ENCODE results near the gene LYPD3. TPM values are rescaled to one million over a fixed set of nuclear protein-coding genes. Genes with fewer than 3 reads are reported as not detected.
"Not testable (repeated sequence)": the region's sequence is repeated elsewhere in the genome, so short reads cannot be mapped to it uniquely, and the experiment has no call there.

The LYPD3 gene
- polyA plus RNA-seq, 1 donor (not counting 4 experiments of a cell fraction or from before 2014, with no cell fraction given): 163 TPM

DNA sequence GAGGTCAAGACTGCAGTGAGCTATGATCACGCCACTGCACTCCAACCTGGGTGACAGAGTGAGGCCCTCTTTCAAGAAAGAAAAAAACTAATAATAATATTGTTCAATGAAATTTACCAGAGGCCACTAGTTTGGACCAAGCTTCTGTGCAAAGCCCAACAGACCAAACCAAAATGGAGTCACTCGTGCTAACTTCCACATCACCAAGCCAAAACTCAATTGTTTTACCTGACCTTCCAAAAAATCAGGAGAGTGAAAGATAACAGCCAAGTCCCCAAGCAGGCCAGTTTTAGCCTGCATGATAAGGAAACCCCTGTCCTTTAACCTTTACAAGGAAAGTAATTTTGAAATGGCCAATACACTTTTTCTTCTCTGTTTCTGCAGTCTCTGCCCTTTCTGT is 20.0 kb downstream of the LYPD3 start:
- TF ChIP-seq, protein P1, sequence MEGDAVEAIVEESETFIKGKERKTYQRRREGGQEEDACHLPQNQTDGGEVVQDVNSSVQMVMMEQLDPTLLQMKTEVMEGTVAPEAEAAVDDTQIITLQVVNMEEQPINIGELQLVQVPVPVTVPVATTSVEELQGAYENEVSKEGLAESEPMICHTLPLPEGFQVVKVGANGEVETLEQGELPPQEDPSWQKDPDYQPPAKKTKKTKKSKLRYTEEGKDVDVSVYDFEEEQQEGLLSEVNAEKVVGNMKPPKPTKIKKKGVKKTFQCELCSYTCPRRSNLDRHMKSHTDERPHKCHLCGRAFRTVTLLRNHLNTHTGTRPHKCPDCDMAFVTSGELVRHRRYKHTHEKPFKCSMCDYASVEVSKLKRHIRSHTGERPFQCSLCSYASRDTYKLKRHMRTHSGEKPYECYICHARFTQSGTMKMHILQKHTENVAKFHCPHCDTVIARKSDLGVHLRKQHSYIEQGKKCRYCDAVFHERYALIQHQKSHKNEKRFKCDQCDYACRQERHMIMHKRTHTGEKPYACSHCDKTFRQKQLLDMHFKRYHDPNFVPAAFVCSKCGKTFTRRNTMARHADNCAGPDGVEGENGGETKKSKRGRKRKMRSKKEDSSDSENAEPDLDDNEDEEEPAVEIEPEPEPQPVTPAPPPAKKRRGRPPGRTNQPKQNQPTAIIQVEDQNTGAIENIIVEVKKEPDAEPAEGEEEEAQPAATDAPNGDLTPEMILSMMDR (optimal IDR thresholded peaks at IDR 0.05 in 1 of 3, IDR thresholded peaks at IDR 0.05 in 1 of 3, conservative IDR thresholded peaks at IDR 0.05 in 1 of 3; ENCODE audit: extremely low read depth in 1 of 3, insufficient read depth in 2 of 3, low read length in 3 of 3): no peak
- TF ChIP-seq EZH2 (IDR thresholded peaks at IDR 0.05; ENCODE audit: low read length): no peak
- no peaks in the 10 kb centered on the region for H3K27me3 ChIP-seq (ENCODE audit: control insufficient read depth, extremely low read depth, insufficient read depth, low read length)
- no peak overlapping the region for H3K9ac ChIP-seq (ENCODE audit: control insufficient read depth, extremely low read depth, insufficient read depth, low read length)
- no peaks in the 10 kb centered on the region for H3K79me2 ChIP-seq (ENCODE audit: control insufficient read depth, insufficient read depth, low read length)
- no peaks in the 10 kb centered on the region for H3K9me3 ChIP-seq (ENCODE audit: control insufficient read depth, low read depth, low read length)
- H3K27ac ChIP-seq (ENCODE audit: control insufficient read depth, insufficient read depth, low read length): no peak overlapping the region
- dilution Hi-C loops (cut with MboI; ENCODE audit: extremely low pct_ligation_motif_present, low sequenced_read_pairs): no loop called here
- no peak overlapping the region for H3K4me2 ChIP-seq (ENCODE audit: control insufficient read depth, extremely low read depth, insufficient read depth, low read depth, low read length)
- peaks cover 9% of the 10 kb centered on the region for H3K4me1 ChIP-seq (ENCODE audit: control insufficient read depth, extremely low read depth, insufficient read depth, low read length)
- no peaks in the 10 kb centered on the region for H4K20me1 ChIP-seq (ENCODE audit: control insufficient read depth, extremely low read depth, insufficient read depth, low read length)
- no peaks in the 10 kb centered on the region for H3K9me1 ChIP-seq (ENCODE audit: control insufficient read depth, extremely low read depth, insufficient read depth, low read length)
- DNase-seq (ENCODE audit: low read depth, low spot score) (no peak), FAIRE-seq (no peak)
- no peaks in the 10 kb centered on the region for H3K36me3 ChIP-seq (ENCODE audit: control insufficient read depth in 2 of 2, extremely low read depth in 1 of 2, insufficient read depth in 2 of 2, low read length in 2 of 2)
- H2AFZ ChIP-seq (ENCODE audit: control insufficient read depth, low read length): no peak overlapping the region
- H3K4me3 ChIP-seq (ENCODE audit: control insufficient read depth in 2 of 3, extremely low read depth in 1 of 3, insufficient read depth in 2 of 3, low read depth in 1 of 3, low read length in 3 of 3): no peak overlapping the region

DNA sequence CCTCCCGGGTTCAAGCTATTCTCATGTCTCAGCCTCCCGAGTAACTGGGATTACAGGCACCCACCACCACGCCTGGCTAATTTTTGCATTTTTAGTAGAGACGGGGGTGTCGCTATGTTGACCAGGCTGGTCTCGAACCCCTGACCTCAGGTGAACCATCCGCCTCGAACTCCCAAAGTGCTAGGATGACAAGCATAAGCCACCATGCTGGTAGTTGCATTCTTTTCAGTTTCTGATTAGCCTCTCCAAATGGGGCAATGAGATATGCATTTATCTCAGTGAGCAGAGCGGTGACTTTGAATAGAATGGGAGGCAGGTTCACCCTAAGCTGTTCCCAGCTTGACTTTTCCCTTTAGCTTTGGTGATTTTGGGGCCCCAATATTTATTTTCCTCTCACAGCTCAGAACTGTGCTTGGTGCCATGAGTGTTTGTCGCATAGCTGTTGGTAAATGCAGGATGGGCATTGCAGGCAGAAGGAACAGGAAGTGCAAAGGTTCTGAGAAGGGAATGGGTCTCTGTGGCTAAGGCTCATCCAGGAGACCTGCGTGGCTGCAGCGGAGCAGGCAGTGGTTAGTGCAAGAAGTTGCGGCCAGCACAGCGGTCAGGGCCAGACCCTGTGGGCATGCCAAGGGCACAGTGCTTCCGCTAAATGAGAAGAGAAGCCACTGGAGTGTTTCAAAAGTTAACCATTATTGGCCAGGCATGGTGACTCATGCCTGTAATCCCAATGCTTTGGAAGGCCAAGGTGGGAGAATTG is 20.7 kb downstream of the LYPD3 start:
- H2AFZ ChIP-seq (ENCODE audit: control insufficient read depth, low read length): no peak overlapping the region
- no peaks in the 10 kb centered on the region for H3K9me3 ChIP-seq (ENCODE audit: control insufficient read depth, low read depth, low read length)
- H3K9ac ChIP-seq (ENCODE audit: control insufficient read depth, extremely low read depth, insufficient read depth, low read length): no peak overlapping the region
- H3K9me1 ChIP-seq (ENCODE audit: control insufficient read depth, extremely low read depth, insufficient read depth, low read length): no peaks in the 10 kb centered on the region
- dilution Hi-C loops (cut with MboI; ENCODE audit: extremely low pct_ligation_motif_present, low sequenced_read_pairs): no loop called here
- peaks cover 9% of the 10 kb centered on the region for H3K4me1 ChIP-seq (ENCODE audit: control insufficient read depth, extremely low read depth, insufficient read depth, low read length)
- H4K20me1 ChIP-seq (ENCODE audit: control insufficient read depth, extremely low read depth, insufficient read depth, low read length): no peaks in the 10 kb centered on the region
- FAIRE-seq (no peak), DNase-seq (ENCODE audit: low read depth, low spot score) (no peak)
- no peak for TF ChIP-seq EZH2 (IDR thresholded peaks at IDR 0.05; ENCODE audit: low read length)
- TF ChIP-seq, protein P1 (optimal IDR thresholded peaks at IDR 0.05 in 1 of 3, IDR thresholded peaks at IDR 0.05 in 1 of 3, conservative IDR thresholded peaks at IDR 0.05 in 1 of 3; ENCODE audit: extremely low read depth in 1 of 3, insufficient read depth in 2 of 3, low read length in 3 of 3): no peak
- no peak overlapping the region for H3K27ac ChIP-seq (ENCODE audit: control insufficient read depth, insufficient read depth, low read length)
- H3K36me3 ChIP-seq (ENCODE audit: control insufficient read depth in 2 of 2, extremely low read depth in 1 of 2, insufficient read depth in 2 of 2, low read length in 2 of 2): no peaks in the 10 kb centered on the region
- no peak overlapping the region for H3K4me2 ChIP-seq (ENCODE audit: control insufficient read depth, extremely low read depth, insufficient read depth, low read depth, low read length)
- no peak overlapping the region for H3K4me3 ChIP-seq (ENCODE audit: control insufficient read depth in 2 of 3, extremely low read depth in 1 of 3, insufficient read depth in 2 of 3, low read depth in 1 of 3, low read length in 3 of 3)
- no peaks in the 10 kb centered on the region for H3K79me2 ChIP-seq (ENCODE audit: control insufficient read depth, insufficient read depth, low read length)
- H3K27me3 ChIP-seq (ENCODE audit: control insufficient read depth, extremely low read depth, insufficient read depth, low read length): no peaks in the 10 kb centered on the region

DNA sequence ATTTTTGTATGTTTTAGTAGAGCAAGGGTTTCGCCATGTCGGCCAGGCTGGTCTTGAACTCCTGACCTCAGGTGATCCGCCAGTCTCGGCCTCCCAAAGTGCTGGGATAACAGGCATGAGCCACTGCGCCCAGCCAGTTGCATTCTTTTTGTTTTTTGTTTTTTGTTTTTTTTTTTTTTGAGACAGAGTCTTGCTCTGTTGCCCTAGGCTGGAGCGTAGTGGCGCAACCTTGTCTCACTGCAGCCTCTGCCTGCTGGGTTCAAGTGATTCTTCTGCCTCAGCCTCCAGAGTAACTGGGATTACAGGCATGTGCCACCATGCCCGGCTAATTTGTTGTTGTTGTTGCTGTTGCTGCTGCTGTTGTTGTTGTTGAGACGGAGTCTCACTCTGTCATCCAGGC is 21.3 kb downstream of the LYPD3 start:
- FAIRE-seq; H3K4me3 ChIP-seq (ENCODE audit: control insufficient read depth in 2 of 3, extremely low read depth in 1 of 3, insufficient read depth in 2 of 3, low read depth in 1 of 3, low read length in 3 of 3); H2AFZ ChIP-seq (ENCODE audit: control insufficient read depth, low read length); H3K9me1 ChIP-seq (ENCODE audit: control insufficient read depth, extremely low read depth, insufficient read depth, low read length); H3K9me3 ChIP-seq (ENCODE audit: control insufficient read depth, low read depth, low read length); DNase-seq (ENCODE audit: low read depth, low spot score); H3K27ac ChIP-seq (ENCODE audit: control insufficient read depth, insufficient read depth, low read length); H3K4me2 ChIP-seq (ENCODE audit: control insufficient read depth, extremely low read depth, insufficient read depth, low read depth, low read length); H3K27me3 ChIP-seq (ENCODE audit: control insufficient read depth, extremely low read depth, insufficient read depth, low read length); H3K36me3 ChIP-seq (ENCODE audit: control insufficient read depth in 2 of 2, extremely low read depth in 1 of 2, insufficient read depth in 2 of 2, low read length in 2 of 2); dilution Hi-C loops (cut with MboI; ENCODE audit: extremely low pct_ligation_motif_present, low sequenced_read_pairs); H3K79me2 ChIP-seq (ENCODE audit: control insufficient read depth, insufficient read depth, low read length); H4K20me1 ChIP-seq (ENCODE audit: control insufficient read depth, extremely low read depth, insufficient read depth, low read length); H3K9ac ChIP-seq (ENCODE audit: control insufficient read depth, extremely low read depth, insufficient read depth, low read length): not testable (repeated sequence)
- H3K4me1 ChIP-seq (ENCODE audit: control insufficient read depth, extremely low read depth, insufficient read depth, low read length): peaks cover 12% of the 10 kb centered on the region

Data from keratinocyte (primary cell).